WERI-Rb-1 (cell line): Measurements from ENCODE around the gene MIPEP.

Experiments used
- DNase-seq: peaks from one replicate; pipeline ENCODE4 v3.0.0-alpha.2; 2020
- H3K27ac ChIP-seq: fragments of 250-450 bp; sonication (Bioruptor Pico); 2 replicates; pipeline ENCODE4 v1.5.1; 2020; ENCODE audit warnings: mild to moderate bottlenecking, moderate library complexity
- H3K27me3 ChIP-seq: fragments of 250-450 bp; sonication (Bioruptor Pico); 2 replicates; pipeline ENCODE4 v1.5.1; 2021; ENCODE audit warnings: mild to moderate bottlenecking, low read depth, moderate library complexity; ENCODE audit not compliant: insufficient read depth, severe bottlenecking
- H3K36me3 ChIP-seq: fragments of 250-450 bp; sonication (Bioruptor Pico); 2 replicates; pipeline ENCODE4 v1.5.1; 2020; ENCODE audit warnings: mild to moderate bottlenecking, moderate library complexity
- H3K4me3 ChIP-seq: 2 replicates; pipeline ENCODE4 v1.5.1; 2011; ENCODE audit warnings: low read depth, mild to moderate bottlenecking, control low read depth, low read length
- H3K9me3 ChIP-seq: fragments of 250-450 bp; sonication (Bioruptor Pico); 2 replicates; pipeline ENCODE4 v1.5.1; 2021; ENCODE audit warnings: mild to moderate bottlenecking, moderate library complexity; ENCODE audit not compliant: severe bottlenecking
- CTCF ChIP-seq: IDR thresholded peaks from 2 replicates; pipeline ENCODE4 v1.5.1; 2011; ENCODE audit warnings: low read depth, mild to moderate bottlenecking, control low read depth, inconsistent platforms, low read length

The MIPEP gene

DNA sequence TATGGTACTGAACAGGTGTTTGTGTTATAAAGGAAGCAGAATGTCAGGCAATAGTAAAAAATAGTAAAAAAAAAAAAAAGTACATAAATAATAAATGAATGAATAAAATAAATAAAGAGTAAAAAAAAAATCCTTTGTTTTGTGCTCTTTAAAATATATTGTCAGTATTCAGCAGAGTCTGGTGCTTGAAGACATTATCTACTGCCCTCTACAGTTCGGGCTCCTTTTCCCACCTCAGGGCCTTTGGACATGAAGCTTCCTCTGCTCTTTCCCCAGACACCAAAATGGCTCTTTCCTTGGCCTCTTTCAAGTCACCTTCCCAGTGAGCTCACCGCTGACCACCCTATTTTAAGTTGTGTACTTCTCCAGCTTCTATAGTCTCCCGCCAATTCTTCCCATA is 181.5 kb downstream of the MIPEP start:
- peaks cover 3% of the 10 kb centered on the region for H3K9me3 ChIP-seq
- no peaks in the 10 kb centered on the region for H3K27me3 ChIP-seq
- peak; percentile 52; the same call in 1 of the 2 replicates for TF ChIP-seq CTCF
- no peak overlapping the region for H3K4me3 ChIP-seq
- H3K36me3 ChIP-seq, result no peaks in the 10 kb centered on the region
- H3K27ac ChIP-seq, result no peak overlapping the region
- peak; percentile 50 for DNase-seq

GRCh38 chr13:23705583-23705982 is 183.6 kb downstream of the MIPEP start:
- DNase-seq, result no peak
- Histone ChIP-seq H3K9me3 (no peaks in the 10 kb centered on the region), H3K36me3 (no peaks in the 10 kb centered on the region), H3K27me3 (no peaks in the 10 kb centered on the region), H3K4me3 (no peak overlapping the region), H3K27ac (no peak overlapping the region)
- no peak for TF ChIP-seq CTCF

GRCh38 chr13:23703246-23703860 is 185.8 kb downstream of the MIPEP start:
- Histone ChIP-seq H3K9me3 (no peaks in the 10 kb centered on the region), H3K27me3 (no peaks in the 10 kb centered on the region), H3K4me3 (no peak overlapping the region), H3K36me3 (no peaks in the 10 kb centered on the region), H3K27ac (no peak overlapping the region)
- TF ChIP-seq CTCF, result no peak
- no peak for DNase-seq

- no peak for DNase-seq
- Histone ChIP-seq H3K4me3 (no peak overlapping the region), H3K27me3 (no peaks in the 10 kb centered on the region), H3K9me3 (no peaks in the 10 kb centered on the region), H3K36me3 (no peaks in the 10 kb centered on the region), H3K27ac (no peak overlapping the region)
- no peak for TF ChIP-seq CTCF
Observed at GRCh38 chr13:23701636-23702035, 187.6 kb downstream of the MIPEP start.

- no peak for TF ChIP-seq CTCF
- Histone ChIP-seq H3K36me3 (no peaks in the 10 kb centered on the region), H3K27me3 (no peaks in the 10 kb centered on the region), H3K9me3 (no peaks in the 10 kb centered on the region), H3K27ac (no peak overlapping the region), H3K4me3 (no peak overlapping the region)
- DNase-seq, result no peak
Observed at GRCh38 chr13:23701186-23701585, 188.0 kb downstream of the MIPEP start.

GRCh38 chr13:23699271-23699670 is 189.9 kb downstream of the MIPEP start:
- TF ChIP-seq CTCF, result no peak
- Histone ChIP-seq H3K27ac (no peak overlapping the region), H3K27me3 (no peaks in the 10 kb centered on the region), H3K36me3 (no peaks in the 10 kb centered on the region), H3K4me3 (no peak overlapping the region), H3K9me3 (no peaks in the 10 kb centered on the region)
- DNase-seq, result no peak
